Hippocampal formation (tissue), 2 donors: ENCODE measurements around the gene ENO2.
"Not testable (repeated sequence)": the region's sequence is repeated elsewhere in the genome, so short reads cannot be mapped to it uniquely, and the experiment has no call there.

Source experiments
- DNase-seq, 2 donors: peaks; one replicate each; lab custom pipeline; 2025; lab: John Stamatoyannopoulos, UW

The ENO2 gene

DNA sequence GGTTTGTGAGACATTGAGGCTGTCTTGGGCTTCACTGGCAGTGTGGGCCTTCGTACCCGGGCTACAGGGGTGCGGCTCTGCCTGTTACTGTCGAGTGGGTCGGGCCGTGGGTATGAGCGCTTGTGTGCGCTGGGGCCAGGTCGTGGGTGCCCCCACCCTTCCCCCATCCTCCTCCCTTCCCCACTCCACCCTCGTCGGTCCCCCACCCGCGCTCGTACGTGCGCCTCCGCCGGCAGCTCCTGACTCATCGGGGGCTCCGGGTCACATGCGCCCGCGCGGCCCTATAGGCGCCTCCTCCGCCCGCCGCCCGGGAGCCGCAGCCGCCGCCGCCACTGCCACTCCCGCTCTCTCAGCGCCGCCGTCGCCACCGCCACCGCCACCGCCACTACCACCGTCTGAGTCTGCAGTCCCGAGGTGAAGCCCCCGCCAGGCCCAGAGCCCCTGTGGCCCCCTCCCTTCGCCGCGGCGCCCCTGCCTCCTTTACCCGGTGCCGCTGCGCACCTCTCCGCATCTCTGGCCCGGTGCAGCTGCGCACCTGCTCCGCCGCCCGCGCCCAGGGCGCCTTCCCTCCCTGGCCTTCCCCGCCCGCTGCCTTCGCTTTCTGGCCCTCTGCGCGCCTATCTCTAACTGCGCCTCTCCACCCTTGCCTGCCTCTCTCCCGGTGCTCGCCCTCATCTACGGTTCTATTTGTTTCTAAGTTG lies at the start of gene ENO2:
Gene ENO2 (plus strand): TSS at position 335 of the 701 bp plus-strand sequence. CDS start 1,253 bp downstream, outside the sequence.
- DNase-seq: peak; percentile 55 to 71

GRCh38 chr12:6865307-6865706 lies 49.1 kb upstream of the ENO2 start:
- DNase-seq: not testable (repeated sequence)

DNA sequence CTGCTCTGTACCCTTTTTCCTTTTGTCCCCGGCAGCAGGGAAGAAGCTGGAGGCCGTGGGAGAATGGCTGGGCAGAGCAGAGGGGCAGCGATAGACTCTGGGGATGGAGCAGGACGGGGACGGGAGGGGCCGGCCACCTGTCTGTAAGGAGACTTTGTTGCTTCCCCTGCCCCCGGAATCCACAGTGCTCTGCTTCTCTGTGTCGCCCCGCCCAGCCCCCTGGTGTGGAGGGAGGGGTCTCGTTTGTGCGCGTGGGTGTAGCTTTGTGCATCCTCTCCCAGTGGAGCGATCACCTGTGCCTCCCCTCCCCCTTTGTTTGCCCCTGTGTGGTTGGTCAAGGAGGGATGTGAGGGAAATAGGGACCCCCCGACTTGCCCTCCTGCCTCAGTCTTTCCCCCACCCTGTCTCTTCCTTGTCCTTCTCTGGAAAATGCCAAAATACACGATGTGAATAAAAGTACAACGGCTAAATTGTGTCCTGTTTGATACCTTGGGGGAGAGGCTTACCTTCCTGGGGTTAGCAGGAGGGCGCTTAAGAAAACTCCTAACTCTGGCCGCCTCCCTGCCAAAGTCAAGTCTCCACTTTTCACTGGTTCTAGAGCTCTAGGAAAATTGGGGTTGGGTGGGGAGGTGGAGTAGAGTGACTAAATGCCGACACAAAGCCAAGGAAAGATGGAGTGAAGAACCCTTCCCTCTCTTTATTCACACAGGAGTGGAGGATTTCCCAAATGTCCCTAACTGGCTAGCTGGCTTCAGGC lies 48.0 kb upstream of the ENO2 start:
- DNase-seq: no peak

- DNase-seq: peak in 1 of 2 donors; percentile 56
Observed at GRCh38 chr12:6866920-6867412, 47.4 kb upstream of the ENO2 start.

GRCh38 chr12:6867413-6868210 lies 46.8 kb upstream of the ENO2 start, which contains the start of gene TPI1:
Gene TPI1 (plus strand): TSS chr12:6867531. CDS start chr12:6867567, 36 bp downstream.
- DNase-seq: peak; percentile 80 to 82

GRCh38 chr12:6868211-6869048 lies 46.0 kb upstream of the ENO2 start:
- DNase-seq: no peak

GRCh38 chr12:6869049-6870021 lies 45.0 kb upstream of the ENO2 start:
- DNase-seq: peak; percentile 45 to 65

GRCh38 chr12:6870304-6870703 lies 44.1 kb upstream of the ENO2 start:
- not testable (repeated sequence) for DNase-seq

GRCh38 chr12:6871052-6871957 lies 43.1 kb upstream of the ENO2 start:
- no peak for DNase-seq

- DNase-seq: peak; percentile 65 to 70
Observed at GRCh38 chr12:6872073-6873048, 42.0 kb upstream of the ENO2 start.

DNA sequence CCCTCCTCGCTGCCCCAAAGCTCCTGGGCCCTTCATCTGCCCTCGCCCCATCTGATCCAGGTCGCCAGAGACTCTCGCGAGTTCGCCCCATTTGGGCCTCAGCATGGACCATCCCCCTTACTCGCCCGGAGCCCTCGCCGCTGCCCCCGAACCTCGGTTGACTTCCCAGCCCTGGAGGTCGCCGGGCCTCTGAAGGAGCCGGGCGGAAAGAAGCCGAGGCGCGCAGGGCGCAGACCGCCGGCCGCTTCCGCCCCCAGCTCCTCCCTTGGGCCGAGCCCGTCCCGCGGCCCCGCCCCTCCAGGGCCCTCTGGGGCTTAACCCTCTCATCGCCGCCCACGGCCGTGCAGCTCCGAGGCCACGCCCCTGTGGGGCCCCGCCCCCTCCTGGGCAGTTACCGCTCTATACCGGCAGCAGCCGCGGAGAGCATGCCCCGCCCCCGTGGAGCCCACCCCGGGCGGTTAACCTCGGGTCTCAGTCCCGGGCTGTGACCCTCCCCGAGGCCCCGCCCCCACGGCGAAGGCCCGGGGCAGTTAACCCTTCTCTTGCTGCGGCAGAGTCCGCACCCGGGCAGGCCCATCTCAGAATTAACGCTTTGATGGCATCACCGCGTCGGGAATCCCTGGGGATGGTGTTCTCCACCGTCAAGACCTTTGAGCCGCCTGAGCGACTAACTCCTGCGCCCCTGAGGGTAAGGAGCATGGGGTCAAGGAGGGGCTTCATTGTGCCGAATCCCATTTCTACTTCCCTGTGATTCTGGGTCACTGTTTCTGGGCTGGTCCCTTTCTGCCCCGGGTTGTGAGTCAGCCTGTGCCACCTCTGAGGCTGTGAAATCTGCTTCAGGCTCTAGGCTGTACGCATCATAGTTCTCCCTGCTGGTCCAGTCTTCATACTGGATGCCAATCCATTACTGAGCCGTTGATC lies 41.0 kb upstream of the ENO2 start, which contains the start of gene SPSB2:
Gene SPSB2 (minus strand): TSS at position 210 of the 921 bp plus-strand sequence. CDS start 402 bp downstream, outside the sequence.
- DNase-seq: peak; percentile 85 to 92

GRCh38 chr12:6874015-6874368 lies 40.4 kb upstream of the ENO2 start:
- not testable (repeated sequence) for DNase-seq

DNA sequence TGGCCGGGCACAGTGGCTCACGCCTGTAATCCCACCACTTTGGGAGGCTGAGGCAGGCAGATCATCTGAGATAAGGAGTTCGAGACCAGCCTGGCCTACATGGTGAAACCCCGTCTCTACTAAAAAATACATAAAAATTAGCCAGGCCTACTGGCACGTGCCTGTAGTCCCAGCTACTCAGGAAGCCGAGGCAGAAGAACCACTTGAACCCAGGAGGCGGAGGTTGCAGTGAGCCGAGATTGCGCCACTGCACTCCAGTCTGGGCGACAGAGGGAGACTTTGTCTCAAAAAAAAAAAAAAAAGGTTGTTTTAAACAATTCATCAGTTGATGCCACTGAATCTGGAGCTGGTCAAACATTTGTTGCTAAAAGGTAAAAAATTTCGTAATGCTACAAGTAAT lies 34.6 kb upstream of the ENO2 start:
- DNase-seq: not testable (repeated sequence)

GRCh38 chr12:6883252-6883651 lies 31.1 kb upstream of the ENO2 start:
- DNase-seq: no peak

GRCh38 chr12:6883683-6884082 lies 30.7 kb upstream of the ENO2 start:
- DNase-seq: no peak

DNA sequence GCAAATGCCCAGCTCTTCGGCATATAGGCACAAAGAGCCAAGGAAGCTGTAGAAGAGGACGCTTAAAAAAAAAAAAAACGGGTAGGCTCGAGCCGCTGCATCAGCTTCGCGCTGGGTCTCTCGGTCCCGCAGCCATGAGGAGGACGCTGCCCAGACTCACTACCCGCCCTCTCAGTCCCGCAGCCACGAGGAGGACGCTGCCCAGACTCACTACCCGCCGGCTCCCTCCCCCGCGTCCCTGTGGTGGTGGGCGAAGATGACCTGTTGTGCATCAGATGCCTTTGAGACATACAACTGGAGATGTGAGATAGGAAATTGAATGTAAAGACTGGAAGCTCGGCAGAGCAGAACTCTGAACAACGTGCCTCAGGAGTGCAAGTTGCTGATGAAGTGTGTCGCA lies 29.8 kb upstream of the ENO2 start:
- DNase-seq: no peak
